Renal cortical epithelial cell (primary cell): ENCODE results near the gene DSG3. TPM values are rescaled to one million over a fixed set of nuclear protein-coding genes. Genes with fewer than 3 reads are reported as not detected.

ENCODE experiments used
- DNase-seq: peaks from one replicate; pipeline ENCODE4 v3.0.0-alpha.2; 2011; ENCODE audit warnings: low read depth
- total RNA-seq: library from RNA; depleted of rRNA; stranded (reverse); fragments of >200 nt; gene quantifications from 2 replicates; pipeline ENCODE4 v1.2.3, GENCODE V29; 2014

Gene DSG3
- total RNA-seq, 1 donor from 2014 or later, result 0.05 TPM

- no peak for DNase-seq
Observed at GRCh38 chr18:31432316-31432715, 15.2 kb upstream of the DSG3 start.

DNA sequence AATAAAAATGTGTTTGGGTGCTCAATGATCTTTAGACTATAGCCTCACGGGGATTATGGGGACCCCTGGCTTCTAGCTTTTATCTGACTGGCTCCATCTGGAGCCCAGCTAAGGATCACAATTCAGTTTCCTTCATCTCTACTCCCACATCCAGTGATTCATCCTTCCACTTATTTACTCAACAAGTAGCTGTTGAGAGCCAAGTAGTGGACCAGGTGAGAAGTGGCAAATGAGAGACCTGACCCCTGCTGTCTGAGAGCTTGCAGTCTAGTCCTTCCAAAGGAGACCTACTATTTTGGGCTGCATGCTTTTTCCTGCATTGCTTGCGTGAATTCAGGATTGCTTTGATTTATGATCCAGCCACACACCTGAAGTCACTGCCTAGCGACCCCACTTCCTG is 10.7 kb upstream of the DSG3 start:
- DNase-seq, result peak; percentile 18

- DNase-seq, result no peak
Observed at GRCh38 chr18:31438402-31438801, 9.1 kb upstream of the DSG3 start.

DNA sequence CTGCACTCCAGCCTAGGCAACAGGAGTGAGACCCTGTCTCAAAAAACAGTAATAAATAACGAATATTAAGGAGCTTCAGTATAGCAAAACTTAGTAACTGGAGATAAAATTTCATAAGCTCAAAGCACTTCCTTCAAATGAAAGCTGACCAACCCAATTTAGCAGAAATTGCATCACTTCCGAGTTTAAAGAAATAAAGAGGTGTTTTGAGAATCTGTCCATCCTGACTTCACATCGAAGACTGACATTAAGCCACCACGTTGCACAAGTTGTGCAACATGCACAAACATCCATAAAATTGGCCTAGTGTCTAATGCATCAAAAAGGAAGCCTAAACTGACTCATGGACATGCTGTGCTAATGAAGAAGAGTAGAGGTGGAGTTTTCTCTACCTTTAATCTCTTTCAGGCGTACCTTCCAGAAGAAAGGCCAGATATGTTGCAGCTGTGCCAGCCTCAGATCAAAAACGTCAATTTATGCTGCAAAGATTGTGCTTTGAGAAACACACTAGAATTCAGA is 7.7 kb upstream of the DSG3 start:
- DNase-seq, result no peak

DNA sequence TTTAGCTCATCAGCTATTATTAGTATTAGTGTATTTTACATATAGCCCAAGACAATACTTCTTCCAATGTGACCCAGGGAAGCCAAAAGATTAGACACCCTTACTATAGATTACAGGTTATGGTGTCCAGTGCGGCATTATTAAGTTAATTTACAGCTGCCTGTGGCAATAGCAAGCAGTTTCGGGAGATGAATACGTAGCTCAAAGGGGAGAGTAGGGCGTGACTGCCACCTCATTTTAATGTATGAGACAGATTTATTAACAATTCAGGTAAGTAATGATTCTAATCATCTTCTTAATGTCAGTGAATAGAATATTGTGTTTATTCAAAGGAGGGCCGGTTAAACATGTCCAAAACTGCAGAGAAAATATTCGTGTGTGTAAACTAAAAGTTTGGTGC is 6.8 kb upstream of the DSG3 start:
- DNase-seq, result no peak

GRCh38 chr18:31441493-31441892 is 6.0 kb upstream of the DSG3 start:
- DNase-seq, result no peak

DNA sequence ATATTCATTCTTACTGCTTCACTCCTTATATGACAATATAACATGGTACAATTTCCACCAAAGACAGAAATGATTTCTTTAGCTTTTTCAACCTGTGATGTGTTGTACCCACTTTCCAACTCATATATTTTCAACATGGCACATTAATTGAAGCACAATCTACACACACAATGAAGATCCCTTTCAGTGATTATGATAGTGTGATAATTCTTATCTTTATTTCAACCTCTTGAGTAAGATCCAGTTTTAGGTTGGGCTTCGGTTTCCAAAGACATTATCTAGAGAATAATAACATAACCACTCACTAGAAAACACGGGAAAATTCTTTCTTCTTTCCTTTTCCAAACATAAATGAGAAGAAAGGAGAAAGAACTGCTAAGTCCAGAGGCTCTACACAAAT is 3.4 kb upstream of the DSG3 start:
- DNase-seq, result no peak

- DNase-seq, result no peak
Observed at GRCh38 chr18:31445908-31446307, 1.6 kb upstream of the DSG3 start.

GRCh38 chr18:31446854-31447253 is 687 bp upstream of the DSG3 start:
- no peak for DNase-seq

GRCh38 chr18:31450409-31450808 is 2.9 kb downstream of the DSG3 start:
- peak; percentile 47 for DNase-seq

- peak; percentile 59 for DNase-seq
Observed at GRCh38 chr18:31451625-31452024, 4.1 kb downstream of the DSG3 start.

DNA sequence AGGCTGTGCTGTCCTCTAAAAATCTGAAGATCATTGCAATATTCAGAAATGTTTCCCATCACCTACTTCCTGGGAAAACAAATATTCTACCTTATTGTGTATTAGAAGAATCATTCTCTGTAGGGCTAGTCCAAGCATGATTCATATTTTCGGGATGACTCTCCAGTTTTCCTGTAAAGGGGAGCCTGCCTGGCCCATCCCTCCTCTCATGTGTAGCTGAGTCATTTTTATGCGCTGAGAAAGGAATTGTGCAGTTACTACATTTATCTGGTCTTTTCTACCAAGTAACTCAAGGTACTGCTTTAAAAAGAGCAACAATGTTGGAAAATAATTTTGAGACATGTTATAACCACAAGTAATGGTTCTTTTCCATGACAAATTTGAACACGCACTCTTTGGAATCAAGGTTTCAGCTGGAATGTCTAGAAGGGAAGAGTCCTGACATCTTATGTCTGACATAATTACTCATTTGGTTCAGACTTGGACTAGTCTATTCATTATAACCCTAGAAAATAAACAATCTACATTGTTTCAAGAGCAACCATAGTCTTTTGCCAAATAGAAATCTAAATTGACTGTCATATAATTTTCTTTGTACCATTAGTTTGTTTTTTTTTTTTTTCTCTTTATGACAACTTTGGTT is 6.6 kb downstream of the DSG3 start:
- peak; percentile 75 for DNase-seq

- DNase-seq, result no peak
Observed at GRCh38 chr18:31469629-31470028, 22.1 kb downstream of the DSG3 start.

DNA sequence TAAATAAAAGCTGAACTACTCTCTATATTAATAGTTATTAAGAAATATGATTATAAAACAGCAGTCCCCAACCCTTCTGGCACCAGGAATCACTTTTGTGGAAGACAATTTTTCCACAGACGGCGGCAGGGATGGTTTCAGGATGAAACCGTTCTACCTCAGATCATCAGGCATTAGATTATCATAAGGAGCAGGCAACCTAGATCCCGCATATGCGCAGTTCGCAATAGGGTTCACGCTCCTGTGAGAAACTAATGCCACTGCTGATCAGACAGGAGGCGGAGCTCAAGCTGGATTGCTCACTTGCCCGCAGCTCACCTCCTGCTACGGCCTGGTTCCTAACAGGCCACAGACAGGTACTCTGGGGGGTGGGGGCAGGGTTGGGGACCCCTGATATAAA is 31.1 kb downstream of the DSG3 start:
- DNase-seq, result no peak

DNA sequence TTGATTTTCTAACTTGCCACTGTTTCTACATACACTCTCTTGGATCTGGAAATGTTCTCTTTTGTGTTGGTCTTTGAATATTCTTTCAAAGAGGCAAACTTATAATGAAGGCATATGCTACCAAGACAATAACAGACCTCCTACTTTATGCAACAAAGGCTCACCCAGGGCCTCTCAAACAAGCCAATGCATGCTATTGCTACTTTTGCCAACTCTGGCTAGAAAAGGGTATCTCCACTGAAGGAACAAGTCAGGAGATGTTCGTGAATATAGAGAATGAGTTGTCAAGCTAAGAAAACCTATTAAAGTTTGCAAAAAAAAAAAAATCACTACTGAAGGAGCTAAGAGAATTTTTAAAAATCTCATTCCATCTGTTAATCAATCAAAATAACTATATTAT is 34.5 kb downstream of the DSG3 start:
- DNase-seq, result no peak

GRCh38 chr18:31483396-31483795 is 35.9 kb downstream of the DSG3 start:
- no peak for DNase-seq

- no peak for DNase-seq
Observed at GRCh38 chr18:31484461-31484860, 36.9 kb downstream of the DSG3 start.

GRCh38 chr18:31486165-31486564 is 38.6 kb downstream of the DSG3 start:
- DNase-seq, result no peak

GRCh38 chr18:31487246-31488015 is 39.9 kb downstream of the DSG3 start:
- peak; percentile 95 for DNase-seq

DNA sequence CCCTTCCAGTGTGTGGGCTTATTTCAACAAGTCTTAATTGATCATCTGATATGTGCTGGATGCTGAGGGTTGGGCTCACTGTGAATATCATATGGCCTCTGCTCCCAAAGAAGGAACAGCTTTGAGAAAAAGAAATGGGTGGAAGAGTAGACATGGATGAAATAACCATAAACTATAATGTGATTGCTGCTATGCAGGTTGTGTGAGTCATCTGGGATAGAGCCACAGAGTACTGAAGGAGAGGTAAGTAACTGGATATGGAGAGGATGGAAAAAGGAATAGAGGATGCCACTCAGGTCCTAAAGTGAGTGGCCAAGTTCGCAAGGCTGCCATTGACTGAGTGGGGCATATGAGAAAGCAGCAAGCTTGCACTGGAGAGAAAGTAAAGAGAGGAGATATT is 41.8 kb downstream of the DSG3 start:
- peak; percentile 49 for DNase-seq

- DNase-seq, result peak; percentile 77
Observed at GRCh38 chr18:31490387-31490786, 42.8 kb downstream of the DSG3 start.

- DNase-seq, result no peak
Observed at GRCh38 chr18:31490833-31491232, 43.3 kb downstream of the DSG3 start.

DNA sequence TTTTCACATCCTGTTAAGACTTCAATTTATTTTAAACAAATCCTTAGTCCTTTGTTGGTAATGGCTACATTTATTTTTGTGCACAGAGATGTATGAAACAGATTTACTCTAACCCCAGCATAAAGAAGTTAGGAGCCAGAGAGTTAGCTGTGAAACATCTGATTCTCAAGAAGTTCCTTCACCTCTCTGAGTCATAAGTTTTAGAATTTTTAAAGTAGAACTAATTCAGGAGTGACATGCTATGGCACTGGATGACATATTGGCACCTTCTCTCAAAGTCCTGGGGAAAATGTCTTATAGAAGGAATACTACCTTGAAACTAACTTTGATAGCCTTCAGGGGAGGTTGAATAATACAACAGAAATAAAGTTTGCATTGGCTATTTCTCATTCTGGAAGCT is 44.0 kb downstream of the DSG3 start:
- peak; percentile 12 for DNase-seq
